K562 (cell line): Measurements from ENCODE around the gene GLYAT. TPM values are rescaled to one million over a fixed set of nuclear protein-coding genes. Genes with fewer than 3 reads are reported as not detected.
A peak's percentile ranks its signal among the peaks of the same experiment; 100 is the strongest.

ENCODE experiments used
- BRD9 ChIP-seq: fragments of 450-650 bp; IDR thresholded peaks from 2 replicates; pipeline ENCODE4 v1.6.1; 2018; ENCODE audit warnings: low read depth; ENCODE audit not compliant: partially characterized antibody
- CBX1 ChIP-seq: sonication (generic); IDR thresholded peaks from 2 replicates; pipeline ENCODE4 v1.6.1; 2016; ENCODE audit warnings: antibody characterized with exemption, low read depth, mild to moderate bottlenecking
- DIDO1 ChIP-seq: fragments of 450-650 bp; IDR thresholded peaks from 2 replicates; pipeline ENCODE4 v1.6.1; 2016; ENCODE audit warnings: low read depth, missing biosample characterization, missing genetic modification characterization
- EZH2 ChIP-seq: IDR thresholded peaks from 2 replicates; pipeline ENCODE4 v1.6.1; 2012; ENCODE audit warnings: low read depth, mild to moderate bottlenecking, inconsistent platforms, low read length, borderline replicate concordance
- GATAD2B ChIP-seq: fragments of 450-650 bp; IDR thresholded peaks from 2 replicates; pipeline ENCODE4 v1.6.1; 2017; ENCODE audit warnings: mild to moderate bottlenecking, borderline replicate concordance
- HIVEP1 ChIP-seq: fragments of 250-450 bp; sonication (Bioruptor Pico); IDR thresholded peaks from 2 replicates; pipeline ENCODE4 v1.4.0; 2020; ENCODE audit warnings: mild to moderate bottlenecking
- HSF4 ChIP-seq: fragments of 250-450 bp; sonication (Bioruptor Pico); IDR thresholded peaks from 2 replicates; pipeline ENCODE4 v2.1.2; 2022; ENCODE audit warnings: mild to moderate bottlenecking, moderate library complexity, borderline replicate concordance
- MYNN ChIP-seq, 2 experiments: sonication (generic); formaldehyde crosslinking in 1 of 2; IDR thresholded peaks; 2 replicates each; pipeline versions ENCODE4 v1.5.0 to v1.6.1; 2016 to 2020; ENCODE audit warnings: antibody characterized with exemption in 1 of 2, missing genetic modification reagents in 1 of 2
- NCOA2 ChIP-seq, 2 experiments: fragments of 450-650 bp; IDR thresholded peaks; 2 replicates each; pipeline ENCODE4 v1.6.1; 2018; ENCODE audit warnings: mild to moderate bottlenecking in 2 of 2, moderate library complexity in 1 of 2; ENCODE audit not compliant: partially characterized antibody in 2 of 2
- NFIC ChIP-seq: fragments of 450-650 bp; IDR thresholded peaks from 2 replicates; pipeline ENCODE4 v1.6.1; 2017; ENCODE audit warnings: mild to moderate bottlenecking, inconsistent platforms
- PHF20 ChIP-seq: fragments of 450-650 bp; IDR thresholded peaks from 2 replicates; pipeline ENCODE4 v1.6.1; 2018; ENCODE audit not compliant: partially characterized antibody
- PHF21A ChIP-seq: fragments of 450-650 bp; IDR thresholded peaks from 2 replicates; pipeline ENCODE4 v1.6.1; 2017; ENCODE audit warnings: low read depth, borderline replicate concordance
- RHOXF2B ChIP-seq: fragments of 250-450 bp; sonication (Bioruptor Pico); conservative IDR thresholded peaks from 2 replicates; pipeline ENCODE4 v1.5.1; 2021
- SIRT6 ChIP-seq: IDR thresholded peaks from one replicate; pipeline ENCODE4 v1.6.1; 2012; ENCODE audit warnings: low read depth, mild to moderate bottlenecking, control low read depth, inconsistent platforms, low read length, moderate library complexity
- ZNF354B ChIP-seq: fragments of 250-450 bp; sonication (Bioruptor Pico); IDR thresholded peaks from 2 replicates; pipeline ENCODE4 v1.4.0; 2020
- ZNF717 ChIP-seq: fragments of 250-450 bp; sonication (Bioruptor Pico); IDR thresholded peaks from 2 replicates; pipeline ENCODE4 v1.5.0; 2021
- polyA plus RNA-seq, 8 experiments: library from polyadenylated mRNA; depleted of rRNA in 4 of 8; stranded (reverse) in 5 of 8; unstranded in 3 of 8; fragments of >200 nt; fragmentation: Nextera tagmentation in 2 of 8; fragmentation: Illumina TruSeq in 1 of 8; extraction: Ambion mirVana in 2 of 8; extraction: Trizol in 1 of 8; gene quantifications; 2 replicates each; pipeline versions ENCODE4 v1.2.1 to v1.2.3, GENCODE V29; 2011 to 2014; ENCODE audit warnings: inconsistent platforms in 1 of 8, missing spikeins in 1 of 8
- total RNA-seq, 7 experiments: library from RNA; depleted of rRNA in 6 of 7; stranded (reverse); fragments of >200 nt in 6 of 7; fragmentation: Illumina TruSeq in 2 of 7; extraction: Trizol in 2 of 7; gene quantifications; 2 replicates each; pipeline versions ENCODE4 v1.2.1 to v1.2.3, GENCODE V29; 2011 to 2021; ENCODE audit warnings: low replicate concordance in 1 of 7
- TF ChIP-seq, protein P1 (sequence below): sonication (generic); formaldehyde crosslinking; IDR thresholded peaks from 2 replicates; pipeline ENCODE4 v1.9.0; 2022; ENCODE audit warnings: mild to moderate bottlenecking, missing genetic modification reagents
- TF ChIP-seq, protein P2 (sequence below): fragments of 450-650 bp; IDR thresholded peaks from 2 replicates; pipeline ENCODE4 v1.7.0; 2016; ENCODE audit warnings: borderline replicate concordance
- TF ChIP-seq, protein P3 (sequence below), 2 experiments: fragments of 150-350 bp in 1 of 2; IDR thresholded peaks; 2 replicates each; pipeline ENCODE4 v1.6.1; 2012 to 2016; ENCODE audit warnings: low read depth in 2 of 2, low read length in 2 of 2, mild to moderate bottlenecking in 1 of 2, moderate library complexity in 1 of 2
- TF ChIP-seq, protein P4 (sequence below): IDR thresholded peaks from 2 replicates; pipeline ENCODE4 v1.6.1; 2012; ENCODE audit warnings: low read depth, low read length, improper control_type of control experiment, borderline replicate concordance
- TF ChIP-seq, protein P5 (sequence below): fragments of 450-650 bp; formaldehyde crosslinking; IDR thresholded peaks from 2 replicates; pipeline ENCODE4 v1.4.0; 2022; ENCODE audit warnings: missing genetic modification characterization

Gene GLYAT
- total and polyA plus RNA-seq, 9 of the 15 experiments (the other 6 are each of a cell fraction or from before 2014, with no cell fraction given): not detected

DNA sequence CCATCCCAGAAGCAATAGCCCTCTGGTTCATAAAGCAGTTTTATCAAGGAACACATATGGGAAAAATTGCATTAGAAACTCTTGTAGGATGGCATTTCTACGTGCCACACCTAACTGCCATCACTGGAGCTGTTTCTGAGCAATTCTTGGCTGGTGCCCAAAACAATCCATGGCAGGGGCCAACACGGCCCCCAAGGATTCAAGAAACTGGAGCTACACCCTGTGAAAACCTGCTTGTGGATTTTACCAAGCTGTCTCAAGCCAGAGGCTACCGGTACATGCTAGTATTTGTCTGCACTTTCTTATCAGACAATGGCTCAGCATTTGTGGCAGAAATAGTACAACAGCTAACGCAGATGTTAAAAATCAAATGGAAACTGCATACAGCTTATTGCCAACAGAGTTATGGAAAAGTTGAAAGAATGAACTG, 42.4 kb upstream of the GLYAT start (continued):
- TF ChIP-seq PHF20: no peak
- TF ChIP-seq DIDO1: no peak
- TF ChIP-seq ZNF354B (CRISPR knock-in tag): peak; percentile 39; the same call in 1 of the 2 replicates
- TF ChIP-seq NFIC: peak; percentile 64
- TF ChIP-seq, protein P1, sequence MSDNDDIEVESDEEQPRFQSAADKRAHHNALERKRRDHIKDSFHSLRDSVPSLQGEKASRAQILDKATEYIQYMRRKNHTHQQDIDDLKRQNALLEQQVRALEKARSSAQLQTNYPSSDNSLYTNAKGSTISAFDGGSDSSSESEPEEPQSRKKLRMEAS (CRISPR knock-in tag): no peak
- TF ChIP-seq EZH2: no peak
- TF ChIP-seq, protein P2, sequence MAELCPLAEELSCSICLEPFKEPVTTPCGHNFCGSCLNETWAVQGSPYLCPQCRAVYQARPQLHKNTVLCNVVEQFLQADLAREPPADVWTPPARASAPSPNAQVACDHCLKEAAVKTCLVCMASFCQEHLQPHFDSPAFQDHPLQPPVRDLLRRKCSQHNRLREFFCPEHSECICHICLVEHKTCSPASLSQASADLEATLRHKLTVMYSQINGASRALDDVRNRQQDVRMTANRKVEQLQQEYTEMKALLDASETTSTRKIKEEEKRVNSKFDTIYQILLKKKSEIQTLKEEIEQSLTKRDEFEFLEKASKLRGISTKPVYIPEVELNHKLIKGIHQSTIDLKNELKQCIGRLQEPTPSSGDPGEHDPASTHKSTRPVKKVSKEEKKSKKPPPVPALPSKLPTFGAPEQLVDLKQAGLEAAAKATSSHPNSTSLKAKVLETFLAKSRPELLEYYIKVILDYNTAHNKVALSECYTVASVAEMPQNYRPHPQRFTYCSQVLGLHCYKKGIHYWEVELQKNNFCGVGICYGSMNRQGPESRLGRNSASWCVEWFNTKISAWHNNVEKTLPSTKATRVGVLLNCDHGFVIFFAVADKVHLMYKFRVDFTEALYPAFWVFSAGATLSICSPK: no peak
- no peak for TF ChIP-seq GATAD2B
- TF ChIP-seq, protein P3, sequence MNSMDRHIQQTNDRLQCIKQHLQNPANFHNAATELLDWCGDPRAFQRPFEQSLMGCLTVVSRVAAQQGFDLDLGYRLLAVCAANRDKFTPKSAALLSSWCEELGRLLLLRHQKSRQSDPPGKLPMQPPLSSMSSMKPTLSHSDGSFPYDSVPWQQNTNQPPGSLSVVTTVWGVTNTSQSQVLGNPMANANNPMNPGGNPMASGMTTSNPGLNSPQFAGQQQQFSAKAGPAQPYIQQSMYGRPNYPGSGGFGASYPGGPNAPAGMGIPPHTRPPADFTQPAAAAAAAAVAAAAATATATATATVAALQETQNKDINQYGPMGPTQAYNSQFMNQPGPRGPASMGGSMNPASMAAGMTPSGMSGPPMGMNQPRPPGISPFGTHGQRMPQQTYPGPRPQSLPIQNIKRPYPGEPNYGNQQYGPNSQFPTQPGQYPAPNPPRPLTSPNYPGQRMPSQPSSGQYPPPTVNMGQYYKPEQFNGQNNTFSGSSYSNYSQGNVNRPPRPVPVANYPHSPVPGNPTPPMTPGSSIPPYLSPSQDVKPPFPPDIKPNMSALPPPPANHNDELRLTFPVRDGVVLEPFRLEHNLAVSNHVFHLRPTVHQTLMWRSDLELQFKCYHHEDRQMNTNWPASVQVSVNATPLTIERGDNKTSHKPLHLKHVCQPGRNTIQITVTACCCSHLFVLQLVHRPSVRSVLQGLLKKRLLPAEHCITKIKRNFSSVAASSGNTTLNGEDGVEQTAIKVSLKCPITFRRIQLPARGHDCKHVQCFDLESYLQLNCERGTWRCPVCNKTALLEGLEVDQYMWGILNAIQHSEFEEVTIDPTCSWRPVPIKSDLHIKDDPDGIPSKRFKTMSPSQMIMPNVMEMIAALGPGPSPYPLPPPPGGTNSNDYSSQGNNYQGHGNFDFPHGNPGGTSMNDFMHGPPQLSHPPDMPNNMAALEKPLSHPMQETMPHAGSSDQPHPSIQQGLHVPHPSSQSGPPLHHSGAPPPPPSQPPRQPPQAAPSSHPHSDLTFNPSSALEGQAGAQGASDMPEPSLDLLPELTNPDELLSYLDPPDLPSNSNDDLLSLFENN (IDR thresholded peaks at IDR 0.05; ENCODE audit: low read depth in 2 of 2, low read length in 2 of 2): 0 out of 4 replicates have a peak, but pooled peaks of 1 of the 2 experiments have one; percentile 24
- TF ChIP-seq, protein P4, sequence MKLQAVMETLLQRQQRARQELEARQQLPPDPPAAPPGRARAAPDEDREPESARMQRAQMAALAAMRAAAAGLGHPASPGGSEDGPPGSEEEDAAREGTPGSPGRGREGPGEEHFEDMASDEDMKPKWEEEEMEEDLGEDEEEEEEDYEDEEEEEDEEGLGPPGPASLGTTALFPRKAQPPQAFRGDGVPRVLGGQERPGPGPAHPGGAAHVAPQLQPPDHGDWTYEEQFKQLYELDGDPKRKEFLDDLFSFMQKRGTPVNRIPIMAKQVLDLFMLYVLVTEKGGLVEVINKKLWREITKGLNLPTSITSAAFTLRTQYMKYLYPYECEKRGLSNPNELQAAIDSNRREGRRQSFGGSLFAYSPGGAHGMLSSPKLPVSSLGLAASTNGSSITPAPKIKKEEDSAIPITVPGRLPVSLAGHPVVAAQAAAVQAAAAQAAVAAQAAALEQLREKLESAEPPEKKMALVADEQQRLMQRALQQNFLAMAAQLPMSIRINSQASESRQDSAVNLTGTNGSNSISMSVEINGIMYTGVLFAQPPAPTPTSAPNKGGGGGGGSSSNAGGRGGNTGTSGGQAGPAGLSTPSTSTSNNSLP: no peak
- TF ChIP-seq, protein P5, sequence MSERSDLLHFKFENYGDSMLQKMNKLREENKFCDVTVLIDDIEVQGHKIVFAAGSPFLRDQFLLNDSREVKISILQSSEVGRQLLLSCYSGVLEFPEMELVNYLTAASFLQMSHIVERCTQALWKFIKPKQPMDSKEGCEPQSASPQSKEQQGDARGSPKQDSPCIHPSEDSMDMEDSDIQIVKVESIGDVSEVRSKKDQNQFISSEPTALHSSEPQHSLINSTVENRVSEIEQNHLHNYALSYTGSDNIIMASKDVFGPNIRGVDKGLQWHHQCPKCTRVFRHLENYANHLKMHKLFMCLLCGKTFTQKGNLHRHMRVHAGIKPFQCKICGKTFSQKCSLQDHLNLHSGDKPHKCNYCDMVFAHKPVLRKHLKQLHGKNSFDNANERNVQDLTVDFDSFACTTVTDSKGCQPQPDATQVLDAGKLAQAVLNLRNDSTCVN (CRISPR knock-in tag): no peak
- peak; percentile 11; the same call in 1 of the 2 replicates for TF ChIP-seq HIVEP1 (CRISPR knock-in tag)
- peak; percentile 64 for TF ChIP-seq BRD9
- no peak for TF ChIP-seq CBX1
- TF ChIP-seq ZNF717 (CRISPR knock-in tag): no peak
- TF ChIP-seq PHF21A: no peak
- TF ChIP-seq MYNN (IDR thresholded peaks at IDR 0.05): no peak
- no peak for TF ChIP-seq MYNN (CRISPR knock-in tag; IDR thresholded peaks at IDR 0.05)
- no peak for TF ChIP-seq NCOA2 (IDR thresholded peaks at IDR 0.05; ENCODE audit: partially characterized antibody in 2 of 2)
- TF ChIP-seq HSF4 (CRISPR knock-in tag): peak; percentile 67; the same call in 1 of the 2 replicates
- no peak for TF ChIP-seq RHOXF2B (CRISPR knock-in tag)
- no peak for TF ChIP-seq SIRT6
